Esophagus muscularis mucosa (tissue), 4 donors: ENCODE measurements around the gene PARP1. TPM values are rescaled to one million over a fixed set of nuclear protein-coding genes. Genes with fewer than 3 reads are reported as not detected.

ENCODE experiments used
- DNase-seq: peaks from one replicate; pipeline ENCODE4 v3.0.0-alpha.2; 2017; ENCODE audit errors: extremely low spot score
- H3K27ac ChIP-seq, 4 donors: fragments of 200-600 bp; sonication (generic); replicated peaks in 1 of 4; 1 replicate in 3 of 4; 2 replicates in 1 of 4; pipeline ENCODE4 v1.5.1; 2016 to 2019; ENCODE audit warnings: mild to moderate bottlenecking in 1 of 4
- H3K27me3 ChIP-seq, 4 donors: fragments of 200-600 bp; sonication (generic); one replicate each; pipeline versions ENCODE4 v1.5.1 to v1.6.0; 2016 to 2019
- H3K36me3 ChIP-seq, 4 donors: fragments of 200-600 bp; sonication (generic); one replicate each; pipeline ENCODE4 v1.5.1; 2016 to 2019
- H3K4me1 ChIP-seq, 4 donors: fragments of 200-600 bp; sonication (generic); one replicate each; pipeline ENCODE4 v1.5.1; 2016 to 2019
- H3K4me3 ChIP-seq, 4 donors: fragments of 200-600 bp; sonication (generic); 1 replicate in 2 of 4; 2 replicates in 2 of 4; pipeline ENCODE4 v1.5.1; 2016 to 2019; ENCODE audit warnings: mild to moderate bottlenecking in 4 of 4, moderate library complexity in 1 of 4
- H3K9me3 ChIP-seq, 4 donors: fragments of 200-600 bp; sonication (generic); 1 replicate in 3 of 4; 2 replicates in 1 of 4; pipeline ENCODE4 v1.5.1; 2016 to 2019
- CTCF ChIP-seq, 3 experiments: fragments of 200-600 bp in 2 of 3; fragments of 450-650 bp in 1 of 3; sonication (generic) in 2 of 3; IDR thresholded peaks; one replicate each; pipeline ENCODE4 v1.5.1; 2017 to 2019; ENCODE audit warnings: antibody characterized with exemption in 3 of 3, mild to moderate bottlenecking in 2 of 3, moderate library complexity in 1 of 3
- EP300 ChIP-seq: sonication (generic); formaldehyde crosslinking; IDR thresholded peaks from one replicate; pipeline ENCODE4 v1.6.1; 2017; ENCODE audit warnings: antibody characterized with exemption
- POLR2A ChIP-seq: fragments of 450-650 bp; IDR thresholded peaks from one replicate; pipeline ENCODE4 v1.6.1; 2017; ENCODE audit warnings: antibody characterized with exemption, moderate library complexity, mild to moderate bottlenecking, low read depth
- POLR2AphosphoS5 ChIP-seq, 2 donors: sonication (generic); formaldehyde crosslinking; IDR thresholded peaks; one replicate each; pipeline ENCODE4 v1.6.1; 2017; ENCODE audit warnings: antibody characterized with exemption in 2 of 2
- WGBS: methylation state at CpG from one replicate; pipeline ENCODE4 v1.1.5; 2018; 5-methylcytosine and 5-hydroxymethylcytosine counted together
- intact Hi-C: fragments of 100-400 bp; cut with DNase I; formaldehyde crosslinking; loops from one replicate; pipeline ENCODE4 v1.15.1; 2023
- total RNA-seq, 4 donors: library from RNA; depleted of rRNA; stranded (reverse); fragments of >200 nt; gene quantifications; one replicate each; pipeline versions ENCODE4 v1.1.0 to v1.2.1, GENCODE V29; 2016

Gene PARP1
- total RNA-seq, 4 donors from 2014 or later: 103 to 136 (median 108) TPM

- peaks cover 0 to 11% (median 0%) of the 10 kb centered on the region in 4 donors for H3K4me1 ChIP-seq
- no peak for TF ChIP-seq CTCF (IDR thresholded peaks at IDR 0.05)
- no peak for TF ChIP-seq POLR2A
- TF ChIP-seq EP300: no peak
- no peak for TF ChIP-seq POLR2AphosphoS5 (IDR thresholded peaks at IDR 0.05)
- no peak overlapping the region for H3K27ac ChIP-seq
- 79% methylated on average over 6 of the region's 6 CpGs for WGBS
- H3K9me3 ChIP-seq: no peaks in the 10 kb centered on the region
- DNase-seq: no peak
- peaks cover 80 to 100% (median 87%) of the 10 kb centered on the region in 4 donors for H3K36me3 ChIP-seq
- no peak overlapping the region for H3K4me3 ChIP-seq
- no peaks in the 10 kb centered on the region for H3K27me3 ChIP-seq
- intact Hi-C loops: no loop called here
Observed at GRCh38 chr1:226362361-226362760, 45.5 kb downstream of the PARP1 start.

GRCh38 chr1:226360106-226360746 is 47.7 kb downstream of the PARP1 start:
- Histone ChIP-seq H3K4me3 (no peak overlapping the region), H3K9me3 (no peaks in the 10 kb centered on the region), H3K36me3 (peaks cover 59 to 95% (median 66%) of the 10 kb centered on the region in 4 donors), H3K27ac (no peak overlapping the region), H3K4me1 (peaks cover 0 to 25% (median 6%) of the 10 kb centered on the region in 4 donors), H3K27me3 (no peaks in the 10 kb centered on the region)
- no peak for DNase-seq
- intact Hi-C loops: no loop called here
- no peak for TF ChIP-seq EP300
- no peak for TF ChIP-seq POLR2A
- no peak for TF ChIP-seq CTCF (IDR thresholded peaks at IDR 0.05)
- TF ChIP-seq POLR2AphosphoS5 (IDR thresholded peaks at IDR 0.05): no peak
- 92% methylated on average over 8 of the region's 8 CpGs for WGBS

- Histone ChIP-seq H3K36me3 (peaks cover 31 to 69% (median 38%) of the 10 kb centered on the region in 4 donors), H3K27me3 (no peaks in the 10 kb centered on the region), H3K4me3 (no peak overlapping the region), H3K4me1 (peaks cover 0 to 26% (median 6%) of the 10 kb centered on the region in 4 donors), H3K9me3 (no peaks in the 10 kb centered on the region), H3K27ac (no peak overlapping the region)
- intact Hi-C loops: no loop called here
- TF ChIP-seq POLR2A (no peak), POLR2AphosphoS5 (IDR thresholded peaks at IDR 0.05) (no peak), EP300 (no peak), CTCF (IDR thresholded peaks at IDR 0.05) (no peak)
- 98% methylated on average over 2 of the region's 2 CpGs for WGBS
- no peak for DNase-seq
Observed at GRCh38 chr1:226357416-226357815, 50.5 kb downstream of the PARP1 start.

GRCh38 chr1:226355669-226356551 is 52.0 kb downstream of the PARP1 start:
- Histone ChIP-seq H3K27me3 (no peaks in the 10 kb centered on the region), H3K36me3 (peaks cover 17 to 54% (median 23%) of the 10 kb centered on the region in 4 donors), H3K27ac (no peak overlapping the region), H3K4me3 (no peak overlapping the region), H3K9me3 (no peaks in the 10 kb centered on the region), H3K4me1 (peaks cover 0 to 26% (median 6%) of the 10 kb centered on the region in 4 donors)
- no peak for TF ChIP-seq POLR2A
- TF ChIP-seq EP300: no peak
- no peak for TF ChIP-seq CTCF (IDR thresholded peaks at IDR 0.05)
- no peak for TF ChIP-seq POLR2AphosphoS5 (IDR thresholded peaks at IDR 0.05)
- no peak for DNase-seq
- 94% methylated on average over 3 of the region's 6 CpGs for WGBS
- intact Hi-C loops: no loop called here
